Stimulated activated CD4-positive, alpha-beta T cell treated with anti-CD3 and anti-CD28 coated beads, Interleukin-2, amount 100 ng/mL, for 24 hours (primary cell): ENCODE measurements around the gene GTF2IRD2.
"Not testable (repeated sequence)": the region's sequence is repeated elsewhere in the genome, so short reads cannot be mapped to it uniquely, and the experiment has no call there.

Source experiments
- DNase-seq, 2 donors: peaks; one replicate each; pipeline ENCODE4 v3.0.0-alpha.2; 2020

The GTF2IRD2 gene

GRCh38 chr7:74783595-74783994, 67.8 kb downstream of the GTF2IRD2 start:
- DNase-seq: not testable (repeated sequence)

GRCh38 chr7:74781746-74782145, 69.7 kb downstream of the GTF2IRD2 start:
- DNase-seq: not testable (repeated sequence)

- DNase-seq: not testable (repeated sequence)
These were observed 72.4 kb downstream of the GTF2IRD2 start for GRCh38 chr7:74779053-74779452.

DNA sequence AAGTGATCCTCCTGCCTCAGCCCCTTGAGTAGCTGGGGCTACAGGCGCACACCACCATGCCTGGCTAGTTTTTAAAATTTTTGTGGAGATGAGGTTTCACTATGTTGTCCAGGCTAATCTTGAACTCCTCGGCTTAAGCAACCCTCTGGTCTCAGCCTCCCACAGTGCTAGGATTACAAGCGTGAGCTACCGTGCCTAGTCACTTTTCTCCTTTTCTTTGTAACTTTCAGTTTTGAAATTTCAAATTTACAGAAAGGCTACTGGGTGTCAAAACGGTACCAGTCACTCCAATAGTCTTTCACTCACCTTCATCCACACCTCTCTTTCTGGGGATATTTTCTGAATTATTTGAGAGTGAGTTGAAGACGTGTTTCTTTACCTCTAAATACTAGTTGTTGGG, 76.3 kb downstream of the GTF2IRD2 start:
- not testable (repeated sequence) for DNase-seq

- DNase-seq: not testable (repeated sequence)
These were observed 77.3 kb downstream of the GTF2IRD2 start, which contains the start of gene NCF1 for GRCh38 chr7:74773760-74774750. NCF1 (plus strand) TSS chr7:74774011; CDS start chr7:74774032, 21 bp downstream.

DNA sequence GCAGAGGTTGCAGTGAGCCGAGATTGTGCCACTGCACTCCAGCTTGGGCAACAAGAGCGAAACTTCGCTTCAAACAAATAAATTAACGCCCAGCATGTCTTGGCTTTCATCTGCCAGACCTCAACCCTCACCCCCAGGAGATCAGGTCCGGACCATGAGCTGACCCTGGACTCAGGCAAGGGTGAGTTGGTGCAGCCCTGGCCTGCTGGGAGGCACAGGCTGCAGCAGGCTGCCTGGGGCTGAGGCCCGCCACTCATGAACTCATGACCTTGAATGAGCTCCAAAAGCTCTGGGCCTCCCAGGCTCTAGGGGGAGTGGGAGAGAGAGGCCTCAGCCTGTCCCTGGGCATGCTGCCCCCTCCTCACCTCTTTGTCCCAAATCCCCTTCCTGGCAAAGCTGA, 79.3 kb downstream of the GTF2IRD2 start:
- DNase-seq: not testable (repeated sequence)

DNA sequence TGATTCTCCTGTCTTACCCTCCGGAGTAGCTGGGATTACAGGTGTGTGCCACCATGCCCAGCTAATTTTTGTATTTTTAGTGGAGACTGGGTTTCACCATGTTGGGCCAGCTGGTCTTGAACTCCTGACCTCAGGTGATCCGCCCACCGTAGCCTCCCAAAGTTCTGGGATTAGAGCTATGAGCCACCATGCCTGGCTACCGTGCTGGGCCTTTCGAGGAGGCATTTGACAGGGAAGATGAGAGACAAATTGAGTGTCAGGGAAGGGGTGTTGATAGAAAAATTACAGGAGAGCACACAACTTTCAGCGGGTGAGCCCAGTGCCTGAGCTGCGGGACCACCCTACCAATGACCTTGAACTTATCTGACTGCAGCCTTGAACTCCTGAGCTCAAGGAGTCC, 81.3 kb downstream of the GTF2IRD2 start:
- DNase-seq: not testable (repeated sequence)

GRCh38 chr7:74766991-74767390, 84.4 kb downstream of the GTF2IRD2 start:
- not testable (repeated sequence) for DNase-seq

GRCh38 chr7:74766509-74766908, 84.9 kb downstream of the GTF2IRD2 start:
- not testable (repeated sequence) for DNase-seq

DNA sequence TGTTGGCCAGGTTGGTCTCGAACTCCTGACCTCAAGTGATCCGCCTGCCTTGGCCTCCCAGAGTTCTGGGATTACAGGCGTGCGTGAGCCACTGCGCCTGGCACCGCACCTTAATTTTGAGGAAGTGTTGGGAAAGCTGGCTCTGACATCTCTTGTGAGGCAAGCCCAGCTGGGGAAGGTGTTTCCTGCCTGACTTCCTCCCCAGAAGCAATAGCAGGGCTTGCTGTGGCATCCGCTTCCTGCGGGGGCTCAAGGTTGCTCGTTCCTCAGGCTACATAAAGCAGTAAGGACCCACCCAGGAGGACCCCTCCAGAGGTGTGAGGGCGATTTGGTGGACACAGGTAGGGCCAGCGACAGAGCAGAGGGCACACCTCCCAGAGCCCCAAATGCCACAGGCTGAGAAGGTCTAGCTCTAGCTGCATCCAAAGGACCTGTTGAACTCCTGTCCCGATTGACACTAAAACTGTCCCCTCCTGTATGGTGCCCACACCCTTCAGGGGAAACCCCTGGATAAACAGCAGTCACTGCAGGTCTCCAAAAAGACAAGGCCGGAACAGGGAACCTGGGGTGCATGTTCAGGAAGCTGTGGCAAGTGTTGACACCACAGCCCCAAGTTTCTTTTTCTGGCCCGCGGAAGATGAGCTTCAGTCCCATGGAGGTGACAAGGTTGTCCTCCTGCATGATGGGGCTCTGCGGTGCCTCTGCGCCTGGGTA, 86.0 kb downstream of the GTF2IRD2 start:
- DNase-seq: not testable (repeated sequence)

- not testable (repeated sequence) for DNase-seq
These were observed 92.4 kb downstream of the GTF2IRD2 start for GRCh38 chr7:74758982-74759381.

DNA sequence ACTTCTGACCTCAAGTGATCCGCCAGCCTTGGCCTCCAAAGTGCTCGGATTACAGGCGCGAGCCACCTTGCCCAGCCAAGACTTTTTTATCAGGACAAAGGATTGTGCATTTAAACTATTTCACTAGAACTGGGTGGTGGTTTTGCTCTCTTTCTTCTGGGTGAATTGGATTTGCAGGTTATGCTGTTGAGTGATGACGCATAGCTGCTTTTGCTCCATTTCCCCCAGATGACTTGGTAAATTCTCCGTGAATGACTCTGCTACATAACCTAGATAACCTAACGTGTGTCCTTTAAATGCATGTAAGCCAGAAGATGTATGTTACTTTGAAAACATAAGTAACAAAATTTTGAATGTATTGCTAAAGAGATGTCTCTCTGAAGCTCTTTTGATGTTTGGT, 93.1 kb downstream of the GTF2IRD2 start:
- DNase-seq: not testable (repeated sequence)

- DNase-seq: not testable (repeated sequence)
These were observed 94.7 kb downstream of the GTF2IRD2 start for GRCh38 chr7:74756673-74757072.

GRCh38 chr7:74753921-74754482, 97.4 kb downstream of the GTF2IRD2 start:
- DNase-seq: not testable (repeated sequence)
